Activated T-cell treated with anti-CD3 and anti-CD28 coated beads, Interleukin-2, amount 50 U/mL, for 1 hour (primary cell): Measurements from ENCODE around the gene DHRS7.
"Not testable (repeated sequence)": the region's sequence is repeated elsewhere in the genome, so short reads cannot be mapped to it uniquely, and the experiment has no call there.

ENCODE experiments used
- DNase-seq: peaks from one replicate; pipeline ENCODE4 v3.0.0-alpha.2; 2020

Gene DHRS7

GRCh38 chr14:60125918-60126317 lies 39.3 kb downstream of the DHRS7 start:
- DNase-seq, result no peak

GRCh38 chr14:60116181-60116580 lies 49.0 kb downstream of the DHRS7 start:
- no peak for DNase-seq

- no peak for DNase-seq
Observed at GRCh38 chr14:60114881-60115280, 50.3 kb downstream of the DHRS7 start.

- DNase-seq, result no peak
Observed at GRCh38 chr14:60111732-60112131, 53.5 kb downstream of the DHRS7 start.

GRCh38 chr14:60107477-60107876 lies 57.7 kb downstream of the DHRS7 start:
- no peak for DNase-seq

- no peak for DNase-seq
Observed at GRCh38 chr14:60106339-60106738, 58.9 kb downstream of the DHRS7 start.

GRCh38 chr14:60102389-60102788 lies 62.8 kb downstream of the DHRS7 start:
- no peak for DNase-seq

- DNase-seq, result no peak
Observed at GRCh38 chr14:60101786-60102185, 63.4 kb downstream of the DHRS7 start.

- DNase-seq, result not testable (repeated sequence)
Observed at GRCh38 chr14:60099855-60100254, 65.3 kb downstream of the DHRS7 start.

- no peak for DNase-seq
Observed at GRCh38 chr14:60097974-60098373, 67.2 kb downstream of the DHRS7 start.

GRCh38 chr14:60095781-60096450 lies 69.3 kb downstream of the DHRS7 start:
- no peak for DNase-seq

GRCh38 chr14:60095231-60095630 lies 70.0 kb downstream of the DHRS7 start:
- DNase-seq, result no peak

- DNase-seq, result no peak
Observed at GRCh38 chr14:60094306-60094897, 70.8 kb downstream of the DHRS7 start.
